ENCODE data around the gene MYH6. TPM values are rescaled to one million over a fixed set of nuclear protein-coding genes. Genes with fewer than 3 reads are reported as not detected.

Gene MYH6
- total and polyA plus RNA-seq, 12 donors, result 76.6 to 7,525 (median 314) TPM

GRCh38 chr14:23357261-23357660 is 50.8 kb downstream of the MYH6 start:
- H3K4me3 ChIP-seq, result no peak overlapping the region
- H3K27ac ChIP-seq, result no peak overlapping the region
- DNase-seq (no peak), ATAC-seq (peak in 1 of 8 donors; percentile 11)
- H3K27me3 ChIP-seq, result peaks cover 0 to 25% (median 0%) of the 10 kb centered on the region in 7 donors
- H3K9me3 ChIP-seq, result no peaks in the 10 kb centered on the region
- WGBS, 2 donors, result 84 to 88% methylated on average over 8 of the region's 8 CpGs
- peaks cover 0 to 20% (median 7%) of the 10 kb centered on the region in 9 donors for H3K4me1 ChIP-seq
- H3K36me3 ChIP-seq, result peaks cover 0 to 20% (median 0%) of the 10 kb centered on the region in 9 donors
- intact Hi-C loops (cut with DNase I), result no loop called here
- no peak for TF ChIP-seq CTCF (IDR thresholded peaks at IDR 0.05)

- peaks cover 0 to 26% (median 9%) of the 10 kb centered on the region in 9 donors for H3K4me1 ChIP-seq
- peaks cover 0 to 20% (median 0%) of the 10 kb centered on the region in 9 donors for H3K36me3 ChIP-seq
- intact Hi-C loops (cut with DNase I), result no loop called here
- peaks cover 0 to 31% (median 0%) of the 10 kb centered on the region in 7 donors for H3K27me3 ChIP-seq
- H3K9me3 ChIP-seq, result no peaks in the 10 kb centered on the region
- no peak for TF ChIP-seq CTCF (IDR thresholded peaks at IDR 0.05)
- WGBS, 2 donors, result 99 to 100% methylated on average over 4 of the region's 4 CpGs
- ATAC-seq (no peak), DNase-seq (no peak)
- H3K27ac ChIP-seq, result no peak overlapping the region
- no peak overlapping the region for H3K4me3 ChIP-seq
Measured at GRCh38 chr14:23356662-23357061, 51.4 kb downstream of the MYH6 start.

- H3K9me3 ChIP-seq, result no peaks in the 10 kb centered on the region
- H3K4me1 ChIP-seq, result peaks cover 0 to 27% (median 9%) of the 10 kb centered on the region in 9 donors
- intact Hi-C loops (cut with DNase I), result no loop called here
- no peak for TF ChIP-seq CTCF (IDR thresholded peaks at IDR 0.05)
- H3K27me3 ChIP-seq, result peaks cover 0 to 38% (median 0%) of the 10 kb centered on the region in 7 donors
- peaks cover 0 to 20% (median 0%) of the 10 kb centered on the region in 9 donors for H3K36me3 ChIP-seq
- ATAC-seq, result no peak
- DNase-seq, result no peak
- H3K27ac ChIP-seq, result no peak overlapping the region
- 88 to 89% methylated on average over 6 of the region's 6 CpGs for WGBS, 2 donors
- no peak overlapping the region for H3K4me3 ChIP-seq
Measured at GRCh38 chr14:23355871-23356435, 52.1 kb downstream of the MYH6 start.

- WGBS, 2 donors, result 84% methylated on average over 6 of the region's 6 CpGs
- no peak for DNase-seq
Measured at GRCh38 chr14:23354990-23355389, 53.1 kb downstream of the MYH6 start.

More at GRCh38 chr14:23354990-23355389, 53.1 kb downstream of the MYH6 start:
- H3K36me3 ChIP-seq, result peaks cover 0 to 17% (median 0%) of the 10 kb centered on the region in 9 donors
- no peaks in the 10 kb centered on the region for H3K9me3 ChIP-seq
- intact Hi-C loops (cut with DNase I), result no loop called here
- no peak overlapping the region for H3K27ac ChIP-seq
- ATAC-seq, result no peak
- TF ChIP-seq CTCF (IDR thresholded peaks at IDR 0.05), result no peak
- peaks cover 0 to 45% (median 0%) of the 10 kb centered on the region in 7 donors for H3K27me3 ChIP-seq
- no peak overlapping the region for H3K4me3 ChIP-seq
- peaks cover 0 to 27% (median 9%) of the 10 kb centered on the region in 9 donors for H3K4me1 ChIP-seq

Measured in heart right ventricle (tissue), 16 donors.